AG10803 (cell line): ENCODE results near the gene HOXB5.

Source experiments
- DNase-seq: peaks from one replicate; pipeline ENCODE4 v3.0.0; 2010; ENCODE audit warnings: low read depth
- H3K4me3 ChIP-seq: 2 replicates; pipeline ENCODE4 v1.5.1; 2011; ENCODE audit warnings: mild to moderate bottlenecking, low read length, control low read depth
- TF ChIP-seq, protein P1 (sequence below): conservative IDR thresholded peaks from 2 replicates; pipeline ENCODE4 v1.5.1; 2011; ENCODE audit warnings: mild to moderate bottlenecking, low read length, control low read depth, inconsistent platforms

The HOXB5 gene

DNA sequence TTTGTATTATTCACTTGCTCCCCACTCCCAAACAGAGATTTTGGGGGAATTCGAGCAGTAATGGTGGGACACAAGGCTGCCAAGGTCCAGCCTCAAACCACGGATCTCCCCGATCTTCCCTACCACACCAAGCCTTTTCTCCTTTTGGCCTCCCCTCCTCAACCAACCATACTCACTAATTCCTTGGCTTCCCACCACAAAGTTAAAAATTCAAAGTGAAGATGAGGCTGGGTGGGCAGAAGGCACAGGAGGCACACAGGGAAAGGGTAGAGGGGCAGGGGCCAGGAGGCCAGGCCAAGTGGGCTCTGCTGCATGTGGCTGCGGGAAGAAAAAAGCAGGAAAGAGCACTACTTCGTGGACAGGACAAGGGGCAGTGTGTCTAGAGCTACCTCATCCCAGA lies 30.6 kb downstream of the HOXB5 start:
- no peak for DNase-seq
- H3K4me3 ChIP-seq = peak overlapping the region; percentile 60
- TF ChIP-seq, protein P1, sequence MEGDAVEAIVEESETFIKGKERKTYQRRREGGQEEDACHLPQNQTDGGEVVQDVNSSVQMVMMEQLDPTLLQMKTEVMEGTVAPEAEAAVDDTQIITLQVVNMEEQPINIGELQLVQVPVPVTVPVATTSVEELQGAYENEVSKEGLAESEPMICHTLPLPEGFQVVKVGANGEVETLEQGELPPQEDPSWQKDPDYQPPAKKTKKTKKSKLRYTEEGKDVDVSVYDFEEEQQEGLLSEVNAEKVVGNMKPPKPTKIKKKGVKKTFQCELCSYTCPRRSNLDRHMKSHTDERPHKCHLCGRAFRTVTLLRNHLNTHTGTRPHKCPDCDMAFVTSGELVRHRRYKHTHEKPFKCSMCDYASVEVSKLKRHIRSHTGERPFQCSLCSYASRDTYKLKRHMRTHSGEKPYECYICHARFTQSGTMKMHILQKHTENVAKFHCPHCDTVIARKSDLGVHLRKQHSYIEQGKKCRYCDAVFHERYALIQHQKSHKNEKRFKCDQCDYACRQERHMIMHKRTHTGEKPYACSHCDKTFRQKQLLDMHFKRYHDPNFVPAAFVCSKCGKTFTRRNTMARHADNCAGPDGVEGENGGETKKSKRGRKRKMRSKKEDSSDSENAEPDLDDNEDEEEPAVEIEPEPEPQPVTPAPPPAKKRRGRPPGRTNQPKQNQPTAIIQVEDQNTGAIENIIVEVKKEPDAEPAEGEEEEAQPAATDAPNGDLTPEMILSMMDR = no peak

DNA sequence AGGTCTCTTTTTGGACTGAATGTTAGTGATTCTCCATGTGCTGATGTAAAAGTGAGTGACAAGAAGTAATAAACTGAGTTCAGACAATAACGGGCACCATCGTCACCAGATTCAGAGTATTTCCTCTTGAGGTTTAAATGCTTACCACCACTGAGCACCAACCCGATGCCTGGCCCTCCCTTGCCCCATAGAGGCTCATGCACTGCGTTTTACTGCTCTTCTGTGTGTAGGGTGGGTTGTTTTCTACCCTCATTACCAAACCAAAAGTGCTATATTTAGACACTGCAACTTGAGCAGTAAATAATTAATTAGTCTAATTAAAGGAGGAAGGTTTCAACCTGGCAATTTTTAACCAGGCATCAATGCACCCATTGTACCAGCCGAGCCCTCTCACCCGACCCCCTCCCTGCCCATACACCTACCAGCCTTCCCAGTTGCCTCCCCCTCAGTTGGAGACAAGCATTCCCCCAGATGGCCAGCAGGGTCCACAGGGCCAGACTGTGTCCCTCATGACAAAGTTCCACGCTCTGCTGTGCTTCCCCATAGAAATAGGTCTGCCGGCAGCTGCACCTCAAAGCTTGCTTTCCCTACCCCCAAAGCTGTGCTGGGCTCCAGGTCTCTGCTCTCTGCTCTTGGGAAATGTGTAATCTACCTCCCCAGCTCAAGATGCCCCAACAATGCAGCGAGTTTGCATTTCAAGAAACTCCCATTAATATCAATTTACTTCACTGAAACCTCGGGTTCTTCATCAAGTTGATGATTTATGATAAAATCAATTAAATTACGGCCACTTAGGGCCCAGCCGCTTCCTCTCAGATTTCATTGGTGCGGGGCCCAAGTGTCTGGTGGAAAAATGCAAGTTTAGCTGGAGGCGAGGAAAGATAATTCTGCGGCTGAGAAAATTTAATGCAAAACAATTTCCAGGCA lies 31.4 kb downstream of the HOXB5 start:
- TF ChIP-seq, protein P1 = peak; percentile 50
- H3K4me3 ChIP-seq = peak overlapping the region; percentile 60
- peak; percentile 60 for DNase-seq

DNA sequence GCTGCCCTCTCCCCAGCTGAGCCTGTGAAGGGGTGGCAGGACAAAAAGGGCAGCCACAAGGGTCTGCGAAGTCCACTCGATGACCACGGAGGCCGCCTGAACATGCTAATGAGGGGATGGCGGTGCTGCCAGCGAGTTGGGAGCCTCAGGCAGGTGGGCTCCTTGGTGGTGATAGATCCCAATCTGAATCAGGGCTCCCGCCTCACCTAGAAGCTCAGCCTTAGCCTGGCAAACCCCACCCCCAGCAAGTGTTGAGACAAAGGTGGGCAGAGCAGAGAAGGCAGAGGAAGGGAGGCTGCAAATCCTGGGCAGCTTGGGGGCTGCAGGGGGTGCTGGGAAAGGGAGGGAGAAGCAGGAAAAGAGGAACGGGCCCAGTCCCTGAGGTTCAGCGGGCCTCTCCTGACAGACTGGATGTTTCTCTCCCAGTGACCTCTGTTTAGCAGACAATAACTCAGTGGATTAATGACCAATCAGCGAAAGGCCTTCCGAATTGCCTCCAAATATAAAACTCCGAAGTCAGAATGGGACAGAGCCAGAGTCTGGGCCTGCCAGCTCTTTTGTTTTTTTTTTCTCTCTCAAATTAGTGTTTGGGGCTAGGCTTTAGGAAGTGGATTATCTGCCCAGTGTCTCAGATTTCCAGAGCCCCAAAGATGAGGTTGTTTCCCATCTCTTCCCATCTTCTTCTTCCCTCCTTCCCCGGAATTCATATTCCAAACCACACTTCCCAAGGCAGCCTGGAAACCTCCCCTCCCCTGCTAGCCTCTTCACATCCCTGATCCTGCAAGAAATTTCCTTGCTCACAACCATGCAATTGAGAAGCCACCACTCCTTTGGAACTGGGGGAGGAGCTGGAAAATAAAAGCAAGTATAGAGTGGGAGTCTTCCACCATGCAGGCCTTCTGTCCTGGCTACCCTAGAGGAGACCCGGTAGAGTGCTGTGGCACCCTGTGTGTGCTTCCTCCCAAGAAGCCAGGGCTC lies 33.5 kb downstream of the HOXB5 start:
- H3K4me3 ChIP-seq = no peak overlapping the region
- TF ChIP-seq, protein P1 = no peak
- no peak for DNase-seq

DNA sequence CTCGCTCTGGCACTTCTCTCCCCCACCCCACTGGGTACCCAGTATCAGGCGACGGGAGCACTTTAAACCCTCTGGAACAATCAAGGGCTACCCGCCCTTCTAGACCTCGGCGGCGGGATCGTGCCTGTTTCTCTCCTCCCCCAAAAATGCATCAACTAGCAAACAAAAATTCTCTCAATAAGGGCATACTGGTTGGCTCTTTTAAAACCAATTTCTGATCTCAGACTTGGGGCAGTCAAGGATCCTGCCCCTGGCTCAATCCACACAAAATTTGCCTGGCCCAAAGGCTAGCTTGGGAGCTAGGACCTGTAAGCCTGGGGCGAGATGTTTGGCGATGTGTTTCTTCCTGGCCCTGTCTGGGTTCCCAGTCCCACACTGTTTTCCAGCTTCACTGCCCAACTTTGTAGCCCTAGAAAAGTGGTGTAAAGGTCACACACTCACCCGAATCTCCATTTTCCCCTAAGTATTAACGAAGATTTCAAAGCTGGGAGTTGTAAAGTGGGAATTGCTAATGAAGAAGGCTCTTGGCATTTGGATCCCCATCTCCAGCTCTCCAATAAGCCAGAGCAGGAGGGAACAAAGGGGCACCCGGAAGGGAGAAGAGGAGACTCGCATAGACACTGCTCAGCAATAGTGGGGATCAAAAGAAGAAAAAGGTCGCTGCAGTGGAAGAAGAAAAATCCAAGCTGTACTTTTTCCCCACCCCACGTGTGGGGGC lies 34.3 kb downstream of the HOXB5 start:
- DNase-seq = no peak
- peak overlapping the region; percentile 9 for H3K4me3 ChIP-seq
- TF ChIP-seq, protein P1 = no peak

DNA sequence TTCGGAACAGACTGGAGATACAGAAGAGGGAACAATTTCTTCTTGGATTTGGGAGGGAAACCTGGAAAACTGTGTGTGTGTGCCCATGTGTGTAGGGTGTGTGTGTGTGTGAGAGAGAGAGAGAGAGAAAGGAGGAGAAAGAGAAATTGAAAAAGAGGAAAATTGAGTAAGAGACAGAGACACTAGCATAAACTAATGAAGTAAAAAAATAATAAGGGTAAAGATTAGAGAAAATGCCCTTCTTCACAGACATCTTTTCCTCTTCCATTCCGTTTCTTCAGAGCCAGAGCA lies 34.8 kb downstream of the HOXB5 start:
- peak overlapping the region; percentile 20 for H3K4me3 ChIP-seq
- TF ChIP-seq, protein P1 = no peak
- DNase-seq = no peak

DNA sequence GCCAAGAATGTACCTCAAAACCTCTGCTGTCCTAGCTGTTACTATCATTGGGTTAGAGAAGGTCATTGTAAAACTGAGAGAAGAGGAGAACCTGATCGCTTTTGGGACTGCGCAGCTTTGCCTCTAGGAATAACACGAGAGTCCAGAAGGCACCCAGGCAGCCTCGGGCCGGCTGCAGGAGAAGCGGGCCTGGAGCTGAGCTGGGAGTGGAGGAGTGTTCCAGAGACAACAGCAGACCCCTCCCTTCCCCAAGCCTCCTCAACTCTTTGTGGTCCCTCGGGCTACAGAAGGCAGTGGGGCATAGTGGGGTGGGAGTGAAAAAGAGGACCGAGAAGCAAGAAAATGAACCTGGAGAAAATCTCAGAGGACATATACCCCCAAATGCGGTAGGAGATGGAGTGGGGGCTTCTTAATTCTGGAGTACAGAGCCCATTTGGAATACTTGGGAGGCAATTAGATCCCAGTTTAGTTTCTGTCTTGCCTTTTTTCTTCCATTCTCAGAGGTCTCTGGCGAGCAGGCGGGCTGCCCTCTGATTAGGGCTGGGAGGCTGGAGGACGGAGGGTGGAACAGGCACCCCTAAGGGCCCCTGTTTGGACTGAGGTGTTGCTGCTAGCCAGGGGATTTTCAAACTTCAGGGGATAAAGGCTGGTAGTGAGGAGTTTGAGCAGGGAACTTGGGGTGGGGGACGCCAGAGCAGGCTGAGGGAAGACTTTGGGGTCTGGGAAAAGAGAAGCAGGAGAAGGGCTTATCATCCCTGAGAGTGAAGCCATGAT lies 35.3 kb downstream of the HOXB5 start:
- H3K4me3 ChIP-seq = peak overlapping the region; percentile 20
- TF ChIP-seq, protein P1 = no peak

More for the DNA sequence above, 35.3 kb downstream of the HOXB5 start:
- no peak for DNase-seq
